DMS153 (cell line): ENCODE data around the gene TBXAS1.
"Not testable (repeated sequence)": the region's sequence is repeated elsewhere in the genome, so short reads cannot be mapped to it uniquely, and the experiment has no call there.

ENCODE experiments used
- DNase-seq: peaks from one replicate; lab custom pipeline; 2025; lab: John Stamatoyannopoulos, UW

The TBXAS1 gene

DNA sequence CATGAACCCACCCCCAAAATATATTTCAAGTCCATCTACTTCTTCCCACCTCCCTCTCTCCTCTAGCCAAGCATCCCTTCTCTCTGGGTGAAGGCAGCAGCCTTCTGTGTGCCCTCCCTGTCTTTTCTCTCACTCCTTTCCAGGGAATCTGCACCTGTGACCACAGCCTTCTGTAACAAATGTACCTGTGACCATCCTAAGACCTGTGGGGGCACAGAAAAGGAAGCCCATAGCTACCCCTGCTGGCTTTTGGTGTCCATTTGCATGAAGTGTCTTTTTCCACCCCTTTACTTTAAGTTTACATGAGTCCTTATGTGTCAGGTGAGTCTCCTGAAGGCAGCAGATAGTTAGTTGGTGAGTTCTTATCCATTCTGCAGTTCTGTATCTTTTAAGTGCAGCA lies 2.0 kb upstream of the TBXAS1 start:
- no peak for DNase-seq

DNA sequence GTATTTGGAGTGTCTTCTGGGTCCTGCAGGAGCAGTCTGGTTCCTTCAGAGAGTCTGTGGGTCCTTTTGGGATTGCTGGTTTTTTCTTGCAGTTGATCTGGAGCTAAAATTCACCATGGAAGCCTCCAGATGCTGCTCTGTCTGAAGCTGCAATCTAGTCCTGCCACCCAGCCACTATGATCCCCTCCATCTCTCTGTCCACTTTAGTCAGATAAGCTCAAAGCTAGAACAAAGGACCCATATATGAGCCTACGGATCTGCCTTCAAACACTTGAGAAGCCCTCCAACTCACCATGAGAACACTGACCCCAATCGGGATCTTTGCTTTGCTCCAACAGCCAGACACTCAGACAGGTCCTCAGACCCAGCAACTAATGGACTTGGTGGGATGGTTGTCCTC lies 618 bp upstream of the TBXAS1 start:
- DNase-seq = no peak

GRCh38 chr7:139829775-139830117 lies 682 bp downstream of the TBXAS1 start:
- no peak for DNase-seq

DNA sequence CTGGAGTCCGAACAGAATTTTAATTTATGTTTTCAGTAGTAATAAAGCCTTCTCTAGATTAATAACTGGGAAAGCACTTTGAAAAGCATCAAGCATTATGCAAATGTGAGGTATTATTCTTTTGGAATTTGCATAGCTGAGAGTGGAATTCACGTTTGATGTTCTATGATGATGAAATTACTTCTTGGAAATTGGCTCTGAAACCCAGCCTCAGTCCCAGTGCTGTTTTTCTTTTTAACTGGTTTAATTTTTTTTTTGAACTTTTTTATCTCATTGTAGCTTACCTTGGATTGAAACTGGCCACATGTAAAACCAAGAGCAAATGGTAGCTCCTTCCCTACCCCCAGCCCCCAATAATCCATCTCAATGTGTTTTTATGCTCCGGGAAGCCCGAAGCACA lies 1.2 kb downstream of the TBXAS1 start:
- no peak for DNase-seq

- DNase-seq = no peak
Measured at GRCh38 chr7:139830782-139831501, 1.9 kb downstream of the TBXAS1 start.

GRCh38 chr7:139835848-139836247 lies 6.8 kb downstream of the TBXAS1 start:
- not testable (repeated sequence) for DNase-seq

DNA sequence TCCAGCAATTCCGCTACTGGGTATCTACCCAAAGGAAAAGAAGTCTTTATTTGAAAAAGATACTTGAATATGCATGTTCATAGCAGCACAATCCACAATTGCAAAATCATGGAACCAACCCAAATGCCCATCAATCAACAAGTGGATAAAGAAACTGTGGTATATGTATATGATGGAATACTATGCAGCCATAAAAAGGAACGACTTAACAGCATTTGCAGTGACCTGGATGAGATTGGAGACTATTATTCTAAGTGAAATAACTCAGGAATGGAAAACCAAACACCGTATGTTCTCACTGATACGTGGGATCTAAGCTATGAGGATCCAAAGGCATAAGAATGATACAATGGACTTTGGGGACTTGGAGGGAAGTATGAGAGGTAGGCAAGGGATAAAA lies 8.2 kb downstream of the TBXAS1 start:
- DNase-seq = not testable (repeated sequence)

- no peak for DNase-seq
Measured at GRCh38 chr7:139838276-139838675, 9.2 kb downstream of the TBXAS1 start.

DNA sequence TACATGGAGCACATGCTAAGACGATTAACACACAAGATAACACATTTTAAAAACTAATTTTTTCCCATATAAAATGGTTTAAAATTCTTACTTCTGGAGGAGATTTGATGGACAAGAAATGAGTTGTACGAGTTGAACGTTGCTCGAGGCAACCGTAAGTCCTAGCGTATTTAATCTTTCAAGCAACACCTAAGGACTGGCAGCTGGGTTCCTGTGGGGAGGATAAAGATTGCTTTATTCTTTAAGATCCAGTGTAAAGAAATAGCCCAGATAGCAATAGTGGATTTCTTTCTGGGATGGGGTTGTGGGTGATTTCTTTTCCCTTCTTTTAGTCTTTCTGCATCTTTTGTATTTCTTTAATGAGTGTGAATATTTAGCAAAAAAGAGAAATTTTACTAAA lies 9.8 kb downstream of the TBXAS1 start:
- DNase-seq = no peak

- no peak for DNase-seq
Measured at GRCh38 chr7:139840776-139841175, 11.7 kb downstream of the TBXAS1 start.

GRCh38 chr7:139842401-139843210 lies 13.5 kb downstream of the TBXAS1 start:
- no peak for DNase-seq

DNA sequence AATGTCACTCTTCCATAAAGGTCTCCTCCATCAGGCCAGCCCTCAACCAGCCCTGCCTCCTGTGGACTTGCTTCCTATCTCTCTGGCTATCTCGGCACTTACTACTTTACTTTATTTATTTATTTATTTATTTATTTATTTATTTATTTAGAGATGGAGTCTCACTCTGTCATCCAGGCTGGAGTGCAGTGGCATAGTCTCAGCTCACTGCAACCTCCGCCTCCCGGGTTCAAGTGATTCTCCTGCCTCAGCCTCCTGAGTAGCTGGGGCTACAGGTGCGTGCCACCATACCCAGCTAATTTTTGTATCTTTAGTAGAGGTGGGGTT lies 14.1 kb downstream of the TBXAS1 start:
- not testable (repeated sequence) for DNase-seq

- no peak for DNase-seq
Measured at GRCh38 chr7:139844779-139845442, 15.8 kb downstream of the TBXAS1 start.

DNA sequence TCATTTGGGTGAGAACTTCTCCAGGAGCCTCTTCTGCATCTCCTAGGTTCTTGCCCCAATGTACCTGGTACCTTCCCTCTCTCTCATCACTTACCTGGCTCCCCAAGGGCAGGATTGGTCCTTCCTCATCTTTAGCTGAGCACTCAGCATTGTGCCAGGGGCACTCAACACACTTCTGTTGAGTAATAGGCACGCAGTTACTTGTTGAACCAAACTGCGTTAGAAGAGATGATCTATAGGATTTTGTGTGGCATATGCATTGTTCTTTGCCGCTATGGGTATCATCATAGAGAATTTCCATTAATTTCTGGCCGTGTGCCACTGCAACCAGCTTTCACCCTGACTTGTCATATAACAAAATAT lies 16.4 kb downstream of the TBXAS1 start:
- DNase-seq = no peak

DNA sequence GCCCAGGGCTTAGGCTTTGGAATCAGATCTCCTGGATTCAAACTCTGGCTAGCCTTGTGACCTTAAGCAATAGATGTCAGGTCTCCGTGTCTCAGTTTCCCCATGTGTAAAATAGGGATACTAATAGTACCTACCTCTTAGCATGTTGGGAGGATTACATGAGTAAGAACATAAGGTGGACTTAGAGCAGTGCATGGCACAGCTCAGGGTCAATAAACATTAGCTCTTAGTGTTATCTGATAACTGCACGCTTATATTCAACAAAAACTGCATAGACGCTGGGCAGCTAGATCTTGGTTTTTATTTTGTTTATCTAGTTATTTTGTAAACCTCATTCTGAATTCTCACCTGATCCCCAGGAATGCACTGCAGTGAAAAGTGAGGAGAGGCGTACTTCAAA lies 17.2 kb downstream of the TBXAS1 start:
- DNase-seq = no peak

DNA sequence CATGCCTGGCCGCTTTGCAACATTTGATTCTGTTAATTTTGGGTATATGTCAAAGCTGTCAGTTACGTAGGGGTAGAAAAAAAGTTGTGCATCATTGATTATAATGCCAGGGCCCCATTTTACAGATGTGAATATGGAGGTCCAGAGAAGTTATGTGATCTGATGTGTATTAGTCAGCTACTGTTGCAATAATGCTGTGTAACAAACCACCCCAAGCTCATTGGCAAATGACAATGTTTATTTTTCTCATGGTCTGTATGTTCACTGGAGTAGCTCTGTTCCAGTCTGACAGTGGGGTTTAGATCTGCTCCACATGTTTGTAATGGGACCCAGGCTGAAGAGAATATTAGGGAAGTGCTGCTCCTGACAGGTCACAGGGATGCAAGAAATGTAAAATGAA lies 19.2 kb downstream of the TBXAS1 start:
- DNase-seq = no peak

DNA sequence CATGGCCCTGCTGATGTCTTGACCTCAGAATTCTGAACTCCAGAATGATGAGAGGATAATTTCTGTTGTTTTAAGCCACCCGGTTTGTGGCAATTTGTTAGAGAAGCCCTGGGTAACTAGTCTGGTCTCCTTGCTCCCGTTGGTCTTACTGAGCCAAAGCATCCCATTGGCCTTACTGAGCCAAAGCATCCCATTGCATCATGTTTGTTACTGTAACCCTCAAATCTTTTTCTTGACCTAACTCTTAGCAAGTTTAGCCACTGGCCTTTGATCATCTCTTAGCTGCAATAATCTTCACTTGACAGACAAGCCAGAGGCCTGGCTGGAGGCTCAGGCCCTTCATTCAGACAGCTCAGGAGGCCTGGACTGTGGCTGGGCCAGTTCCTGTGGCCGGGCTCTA lies 21.8 kb downstream of the TBXAS1 start:
- no peak for DNase-seq

DNA sequence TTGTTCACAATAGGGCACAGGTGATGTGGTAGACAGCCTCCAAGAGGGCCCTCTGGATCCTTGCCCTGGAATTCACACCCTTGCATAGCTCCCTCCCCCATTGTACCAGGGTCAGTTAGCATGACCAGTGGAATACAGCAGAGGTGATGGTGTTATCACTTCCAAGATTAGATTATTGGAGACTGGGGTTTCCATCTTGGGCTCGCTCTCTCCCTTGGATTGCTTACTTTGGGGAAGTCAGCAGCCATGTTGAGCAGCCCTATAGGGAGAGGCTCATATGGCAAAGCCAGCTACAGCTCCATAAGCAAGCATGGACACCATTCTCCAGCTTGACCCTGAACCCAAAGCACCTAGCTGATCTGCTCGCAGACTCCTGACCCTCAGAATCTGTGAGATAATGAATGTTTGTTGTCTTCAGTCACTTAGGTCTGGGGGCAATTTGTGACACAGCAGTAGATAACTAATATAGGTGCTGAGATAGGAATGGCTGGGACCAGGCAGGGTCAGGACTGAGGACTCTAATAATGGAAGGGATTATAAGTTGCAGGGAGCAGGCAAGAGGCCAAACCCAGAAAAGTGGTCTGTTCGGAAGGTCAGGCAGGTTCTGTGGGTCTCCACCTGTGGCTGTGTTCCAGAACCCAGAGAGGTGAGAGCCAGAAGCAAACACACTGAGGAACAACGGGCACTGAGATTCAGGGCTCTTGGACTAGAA lies 22.9 kb downstream of the TBXAS1 start:
- DNase-seq = no peak

DNA sequence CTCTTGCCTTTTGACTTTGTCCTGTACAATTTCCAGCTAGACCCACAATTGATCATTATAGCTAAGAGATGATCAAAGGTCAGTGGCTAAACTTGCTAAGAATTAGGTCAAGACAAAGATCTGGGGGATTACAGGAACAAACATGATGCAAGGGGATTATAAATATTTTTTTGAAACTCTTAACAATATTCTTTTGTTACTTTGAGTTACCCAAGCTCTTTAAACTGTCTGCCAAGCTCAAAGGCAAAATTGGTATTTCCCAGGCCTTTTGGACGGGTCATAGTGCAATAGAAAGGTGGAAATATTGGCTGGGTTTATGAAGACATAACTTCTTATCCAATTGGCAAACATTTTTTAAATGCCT lies 23.4 kb downstream of the TBXAS1 start:
- DNase-seq = no peak

- DNase-seq = no peak
Measured at GRCh38 chr7:139853506-139854123, 24.6 kb downstream of the TBXAS1 start.

- DNase-seq = no peak
Measured at GRCh38 chr7:139854124-139854511, 25.1 kb downstream of the TBXAS1 start.

DNA sequence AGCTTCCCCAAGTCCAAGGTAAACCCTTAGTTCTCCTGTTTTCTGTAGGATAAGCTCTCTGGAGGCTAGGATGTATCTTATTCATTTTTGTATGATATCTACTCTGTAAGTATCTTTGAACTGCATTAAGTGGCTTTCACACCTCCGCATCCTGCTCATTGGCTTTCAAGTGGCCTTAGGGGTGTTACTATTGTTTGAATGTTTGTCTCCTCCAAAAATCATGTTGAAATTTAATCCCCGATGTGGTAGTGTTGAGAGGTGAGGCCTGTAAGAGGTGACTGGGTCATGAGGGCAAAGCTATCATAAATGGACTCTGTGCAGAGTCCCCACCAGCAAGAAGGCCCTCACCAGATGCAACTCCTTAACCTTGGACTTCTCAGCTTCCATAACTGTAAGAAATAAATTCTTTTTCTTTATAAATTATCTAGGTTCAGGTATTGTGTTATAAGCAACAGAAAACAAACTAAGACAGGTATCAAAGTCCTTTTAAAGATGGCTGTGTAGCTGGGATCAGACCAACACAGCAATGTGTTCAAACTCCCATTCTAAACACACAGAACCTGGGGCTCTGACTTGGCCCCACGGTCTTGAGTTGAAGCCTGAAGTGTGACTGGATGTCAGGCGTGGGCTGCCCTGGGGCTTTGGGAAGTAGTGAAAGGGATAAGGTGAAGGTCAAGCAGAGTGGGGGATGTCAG lies 25.9 kb downstream of the TBXAS1 start:
- no peak for DNase-seq
